Frontal cortex (tissue), 1 donor: ENCODE measurements around the gene CDK5RAP2. TPM values are rescaled to one million over a fixed set of nuclear protein-coding genes. Genes with fewer than 3 reads are reported as not detected.

ENCODE experiments used
- total RNA-seq: library from RNA; depleted of rRNA; stranded (reverse); fragments of >200 nt; gene quantifications from one replicate; pipeline ENCODE4 v1.2.3, GENCODE V29; 2014

Gene CDK5RAP2
- total RNA-seq, 1 donor from 2014 or later: 41.2 TPM

Other genes starting within 250 kb of the CDK5RAP2 start
- gene MEGF9, start 134.3 kb upstream of the CDK5RAP2 start, total RNA-seq: 59.5 TPM
- 39.9 TPM for gene FBXW2, start 213.2 kb upstream of the CDK5RAP2 start, total RNA-seq